T-helper 2 cell treated with Interferon-gamma antibody and Interleukin-4, amounts not matched to agents 5 μg/mL and 100 μg/mL, for 36 hours (primary cell): Measurements from ENCODE around the gene TTC34.
A peak's percentile ranks its signal among the peaks of the same experiment; 100 is the strongest.

Source experiments
- DNase-seq: peaks from one replicate; pipeline ENCODE4 v3.0.0; 2021; ENCODE audit warnings: low spot score
- H3K27ac Mint-ChIP-seq: one replicate; pipeline ENCODE4 v1.8.0; 2021; ENCODE audit warnings: mild to moderate bottlenecking, mixed read lengths
- H3K27me3 Mint-ChIP-seq: one replicate; pipeline ENCODE4 v1.8.0; 2021; ENCODE audit warnings: low read depth, mixed read lengths
- H3K36me3 Mint-ChIP-seq: one replicate; pipeline ENCODE4 v1.8.0; 2021; ENCODE audit warnings: low read depth, mixed read lengths
- H3K4me1 Mint-ChIP-seq: one replicate; pipeline ENCODE4 v1.8.0; 2021; ENCODE audit warnings: low read depth, mixed read lengths
- H3K4me3 Mint-ChIP-seq: one replicate; pipeline ENCODE4 v1.8.0; 2022; ENCODE audit warnings: mild to moderate bottlenecking, moderate library complexity, mixed read lengths
- H3K9me3 Mint-ChIP-seq: one replicate; pipeline ENCODE4 v1.8.0; 2021; ENCODE audit warnings: mixed read lengths

TTC34 gene, protein sequence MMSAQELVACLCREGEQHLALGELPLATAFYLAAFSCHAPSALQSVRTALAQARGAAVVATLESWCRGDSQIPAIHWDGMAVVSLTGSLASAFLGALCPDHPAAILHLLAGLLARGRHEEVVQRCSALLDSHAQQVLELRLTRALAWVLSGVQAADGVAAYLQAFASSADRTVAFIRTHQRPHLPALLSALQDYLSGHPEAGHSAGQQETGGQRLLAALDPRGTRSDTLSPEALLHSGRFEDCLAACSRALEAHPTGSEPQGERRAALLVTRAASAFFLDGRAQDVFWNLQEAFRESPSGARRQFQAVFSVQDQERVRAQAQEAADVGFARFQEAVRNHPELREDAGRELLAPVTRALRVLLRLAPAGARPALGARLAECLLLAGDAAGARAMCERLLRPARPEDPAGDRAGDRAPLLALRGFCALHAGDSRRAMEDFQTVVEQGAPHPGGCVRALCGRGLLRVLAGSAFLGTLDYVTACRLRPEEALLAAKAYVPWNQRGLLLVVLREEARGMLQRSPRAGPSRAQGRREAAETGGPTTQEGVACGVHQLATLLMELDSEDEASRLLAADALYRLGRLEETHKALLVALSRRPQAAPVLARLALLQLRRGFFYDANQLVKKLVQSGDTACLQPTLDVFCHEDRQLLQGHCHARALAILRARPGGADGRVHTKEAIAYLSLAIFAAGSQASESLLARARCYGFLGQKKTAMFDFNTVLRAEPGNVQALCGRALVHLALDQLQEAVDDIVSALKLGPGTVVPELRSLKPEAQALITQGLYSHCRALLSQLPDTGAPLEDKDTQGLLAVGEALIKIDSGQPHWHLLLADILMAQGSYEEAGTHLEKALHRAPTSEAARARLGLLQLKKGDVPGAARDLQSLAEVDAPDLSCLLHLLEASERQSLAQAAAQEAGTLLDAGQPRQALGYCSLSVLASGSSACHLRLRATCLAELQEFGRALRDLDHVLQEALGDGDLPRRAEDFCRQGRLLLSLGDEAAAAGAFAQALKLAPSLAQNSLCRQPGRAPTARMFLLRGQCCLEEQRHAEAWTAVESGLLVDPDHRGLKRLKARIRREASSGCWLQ

DNA sequence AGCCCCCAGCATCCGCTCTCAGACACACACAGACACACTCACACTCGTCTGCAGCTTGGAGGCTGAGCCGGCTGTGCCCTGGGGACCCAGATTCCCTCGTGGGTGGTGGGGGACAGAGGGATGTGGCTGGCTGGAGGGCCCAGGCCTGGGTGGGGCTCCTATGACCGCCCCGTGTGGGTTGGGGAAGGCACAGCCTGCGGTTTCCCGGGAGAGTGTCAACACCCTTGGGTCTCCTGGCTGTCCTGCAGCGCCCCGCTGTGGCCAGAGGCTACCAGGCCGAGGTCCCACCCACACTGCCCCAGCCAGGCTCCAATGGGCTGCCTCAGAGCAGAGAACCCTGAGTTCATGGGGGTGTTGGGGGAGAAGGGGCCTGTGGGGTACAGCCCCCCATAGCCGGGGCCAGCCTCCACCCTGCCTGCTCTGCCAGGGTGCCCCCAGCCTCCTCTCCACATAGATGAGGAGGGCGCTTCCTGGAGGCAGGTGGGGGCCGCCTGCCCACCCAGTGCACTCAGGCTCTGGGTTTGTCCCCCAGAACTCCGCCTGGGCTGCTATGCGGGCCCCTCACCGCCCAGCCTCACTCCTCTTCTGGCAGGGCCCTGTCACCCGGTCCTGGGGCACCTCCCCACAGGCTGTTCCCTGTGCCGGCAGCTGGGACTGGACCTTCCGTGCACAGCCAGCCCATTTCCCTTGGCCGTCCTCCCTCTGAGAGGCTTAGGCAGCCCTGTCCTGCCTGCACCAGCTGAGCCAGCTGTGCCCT is at the start of gene TTC34:
Gene TTC34 (minus strand): TSS at position 159 of the 757 bp plus-strand sequence. CDS start 866 bp downstream, outside the sequence.
- Mint-ChIP-seq H3K9me3 (no peaks in the 10 kb centered on the region), H3K4me1 (peaks cover 2% of the 10 kb centered on the region), H3K27ac (no peak within 1 kb of the TSS), H3K36me3 (no peaks in the 10 kb centered on the region), H3K27me3 (no peaks in the 10 kb centered on the region), H3K4me3 (no peak within 1 kb of the TSS)
- peak; percentile 31 for DNase-seq

DNA sequence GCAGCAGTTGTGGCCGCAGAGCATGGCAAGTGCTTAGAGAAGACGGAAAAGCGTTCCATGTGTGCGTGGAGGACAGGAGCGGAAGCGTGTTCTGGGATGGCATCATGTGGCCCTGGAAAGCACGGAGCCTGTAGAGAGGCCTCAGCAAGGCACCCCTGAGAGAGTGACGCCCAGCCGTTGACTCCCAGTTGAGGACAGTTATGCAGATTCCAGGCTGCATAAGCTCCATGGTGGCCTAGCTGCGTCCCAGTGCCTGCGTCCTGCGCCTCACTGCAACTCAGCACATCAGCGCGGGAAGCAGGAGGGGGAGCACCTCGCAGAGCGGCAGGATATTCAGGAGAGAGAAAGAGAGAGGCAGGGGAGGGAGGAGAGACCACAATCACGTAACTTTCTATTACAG is 49.0 kb upstream of the TTC34 start:
- DNase-seq, result no peak
- H3K9me3 Mint-ChIP-seq, result no peaks in the 10 kb centered on the region
- H3K27me3 Mint-ChIP-seq, result no peaks in the 10 kb centered on the region
- no peak overlapping the region for H3K4me3 Mint-ChIP-seq
- no peak overlapping the region for H3K27ac Mint-ChIP-seq
- H3K36me3 Mint-ChIP-seq, result no peaks in the 10 kb centered on the region
- H3K4me1 Mint-ChIP-seq, result no peaks in the 10 kb centered on the region

DNA sequence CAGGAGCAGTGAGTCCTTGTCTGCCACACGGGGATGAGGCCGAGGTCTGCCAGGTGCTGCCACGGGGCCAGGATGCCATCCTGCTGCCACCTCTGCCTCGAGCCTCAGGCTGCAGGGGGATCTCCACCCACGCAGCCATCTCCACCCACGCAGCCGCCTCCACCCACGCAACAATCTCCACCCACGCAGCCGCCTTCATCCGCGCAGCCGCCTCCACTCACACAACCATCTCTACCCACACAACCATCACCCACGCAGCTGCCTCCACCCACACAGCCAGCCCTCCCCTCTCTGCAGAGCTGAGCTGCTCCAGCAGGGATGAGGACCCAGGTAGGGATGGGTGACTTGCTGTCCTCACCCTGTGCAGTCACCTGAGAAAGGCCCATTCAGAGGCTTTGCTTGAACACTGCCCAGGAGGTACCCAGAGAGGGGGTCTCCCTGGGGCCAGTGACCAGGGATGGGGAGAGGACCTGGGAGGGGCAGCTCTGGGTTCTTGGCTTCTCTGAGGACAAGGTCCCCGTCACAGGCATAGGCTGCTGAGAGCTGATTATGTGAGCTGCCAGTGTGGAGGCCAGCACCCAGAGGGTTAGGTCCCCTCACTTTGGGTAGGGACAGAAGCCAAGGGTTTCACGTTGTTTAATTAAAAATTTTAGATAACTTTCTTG is 46.6 kb upstream of the TTC34 start:
- Mint-ChIP-seq H3K4me1 (no peaks in the 10 kb centered on the region), H3K9me3 (no peaks in the 10 kb centered on the region), H3K27me3 (peaks cover 3% of the 10 kb centered on the region), H3K27ac (no peak overlapping the region), H3K4me3 (no peak overlapping the region), H3K36me3 (no peaks in the 10 kb centered on the region)
- no peak for DNase-seq

DNA sequence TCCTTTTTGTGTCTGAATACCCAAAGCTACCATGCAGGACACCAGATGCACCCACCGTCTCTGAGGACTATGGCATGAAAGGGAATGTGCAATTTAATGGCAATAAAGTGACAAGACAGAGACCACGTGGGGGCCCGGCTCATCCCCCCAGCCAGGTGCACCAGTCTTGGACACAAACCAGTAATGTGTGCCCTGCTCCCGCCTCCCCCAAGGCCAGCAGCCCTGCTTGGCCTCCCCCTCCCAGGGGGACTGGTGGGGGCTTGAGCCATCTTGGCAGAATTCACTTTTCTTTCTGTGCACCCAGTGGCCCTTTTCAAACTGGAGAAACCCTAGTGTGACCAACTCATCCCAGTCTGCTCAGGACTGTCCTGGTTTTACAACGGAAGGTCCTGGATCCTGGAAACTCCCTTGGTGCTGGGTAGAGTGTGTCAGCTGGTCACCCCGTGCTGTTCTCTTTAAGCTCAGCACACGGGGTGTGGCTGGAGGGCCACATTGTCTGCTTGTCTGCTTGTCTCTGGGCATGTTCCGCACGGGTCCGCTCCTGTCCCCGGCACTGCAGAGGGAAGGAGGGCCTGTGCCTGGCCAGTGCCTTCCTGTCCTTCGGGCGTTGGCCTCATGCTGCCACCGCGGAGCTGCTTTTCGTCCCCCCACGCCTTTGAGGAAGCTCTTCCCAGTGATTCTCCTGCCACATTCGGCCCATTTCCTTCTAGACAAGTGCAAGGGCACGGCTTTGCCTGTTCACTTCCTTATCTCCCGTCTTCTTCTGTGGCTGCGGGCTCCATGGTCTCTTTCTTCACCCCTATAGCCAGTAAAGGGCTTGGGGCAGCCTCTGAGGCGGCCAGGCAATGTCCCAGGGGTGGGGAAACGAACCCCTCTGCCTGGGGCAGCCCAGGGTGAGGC is 45.8 kb upstream of the TTC34 start:
- peaks cover 3% of the 10 kb centered on the region for H3K27me3 Mint-ChIP-seq
- no peaks in the 10 kb centered on the region for H3K36me3 Mint-ChIP-seq
- no peaks in the 10 kb centered on the region for H3K4me1 Mint-ChIP-seq
- DNase-seq, result no peak
- H3K27ac Mint-ChIP-seq, result no peak overlapping the region
- H3K9me3 Mint-ChIP-seq, result no peaks in the 10 kb centered on the region
- no peak overlapping the region for H3K4me3 Mint-ChIP-seq

DNA sequence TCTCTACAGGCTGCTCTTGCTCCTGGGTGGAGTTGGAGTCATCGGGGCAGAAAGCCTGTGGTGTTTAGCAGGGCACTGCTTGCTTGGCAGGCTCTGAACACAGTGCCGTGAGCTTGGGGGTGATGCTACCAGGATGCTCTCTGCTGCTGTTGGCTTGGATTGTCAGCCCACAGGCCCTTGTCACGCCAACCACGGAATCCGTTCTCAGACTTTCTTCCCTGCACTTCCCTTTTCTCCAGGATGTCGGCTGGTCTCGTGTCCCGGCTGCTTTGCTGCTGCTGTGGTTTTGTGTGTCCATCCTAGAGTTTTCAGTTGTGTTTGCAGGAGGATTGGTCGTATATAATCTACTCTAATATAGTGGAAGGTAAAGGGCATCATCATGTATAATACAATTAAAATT is 44.4 kb upstream of the TTC34 start:
- Mint-ChIP-seq H3K27me3 (peaks cover 3% of the 10 kb centered on the region), H3K27ac (no peak overlapping the region), H3K9me3 (no peaks in the 10 kb centered on the region), H3K4me1 (no peaks in the 10 kb centered on the region), H3K36me3 (no peaks in the 10 kb centered on the region), H3K4me3 (no peak overlapping the region)
- no peak for DNase-seq

DNA sequence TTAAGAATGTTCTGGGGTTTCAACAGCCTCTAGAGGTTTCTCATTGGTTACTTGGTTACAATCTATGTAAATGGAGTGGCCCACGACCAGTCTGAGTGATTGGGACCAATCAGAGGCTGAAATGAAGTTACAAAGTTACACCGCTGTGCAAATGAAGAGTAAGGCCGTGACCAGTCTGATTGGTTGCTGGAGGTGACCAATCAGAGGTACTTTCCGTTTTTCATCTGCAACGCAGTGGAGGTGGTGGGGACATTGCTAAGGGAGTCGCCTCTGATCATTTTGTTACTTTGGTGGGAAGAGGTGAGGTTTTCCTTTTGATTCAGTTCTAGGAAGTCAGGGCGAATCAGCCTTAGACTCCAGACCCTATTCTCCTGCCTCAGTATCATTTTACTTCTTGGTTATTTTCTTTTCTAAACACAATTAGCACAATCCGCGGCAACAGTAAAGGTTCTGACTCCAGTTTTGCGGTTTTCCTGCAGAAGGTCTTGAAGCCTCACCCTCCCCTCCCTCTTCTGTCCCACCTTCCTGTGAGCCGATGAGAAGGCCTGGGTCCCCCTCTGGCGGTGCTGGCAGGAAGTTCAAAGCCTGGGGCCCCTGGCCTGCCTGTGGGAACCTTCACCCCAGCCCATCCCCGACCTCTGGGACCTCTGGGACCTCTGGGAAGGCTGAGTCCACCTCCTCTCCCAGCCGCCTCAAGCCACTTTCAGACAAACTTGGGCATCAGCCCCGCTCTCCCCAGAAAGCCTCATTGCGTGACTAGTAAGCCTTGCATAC is 38.7 kb upstream of the TTC34 start:
- Mint-ChIP-seq H3K4me3 (peak overlapping the region; percentile 24), H3K4me1 (peaks cover 8% of the 10 kb centered on the region), H3K9me3 (no peaks in the 10 kb centered on the region), H3K27me3 (peaks cover 3% of the 10 kb centered on the region), H3K27ac (peak overlapping the region; percentile 8), H3K36me3 (no peaks in the 10 kb centered on the region)
- DNase-seq, result no peak

DNA sequence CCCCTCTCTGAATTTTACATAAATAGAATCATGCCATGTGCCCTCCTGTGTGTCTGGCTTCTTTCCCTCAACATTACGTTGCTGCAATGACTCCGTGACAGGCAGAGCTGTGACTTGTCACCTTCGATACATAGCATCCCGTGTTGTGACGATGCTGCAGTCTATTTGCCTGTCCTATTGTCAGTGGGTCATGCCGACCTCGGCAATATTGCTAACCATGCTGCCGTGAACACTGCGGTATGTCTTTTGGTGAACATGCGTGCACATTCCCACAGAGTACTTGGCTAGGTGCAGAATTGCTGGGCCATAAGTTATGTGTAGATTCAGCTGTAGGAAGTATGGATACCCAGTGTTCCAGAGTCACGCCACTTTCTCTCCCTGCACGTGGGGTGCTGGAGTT is 36.3 kb upstream of the TTC34 start:
- Mint-ChIP-seq H3K27me3 (no peaks in the 10 kb centered on the region), H3K36me3 (no peaks in the 10 kb centered on the region), H3K4me1 (peaks cover 8% of the 10 kb centered on the region), H3K27ac (no peak overlapping the region), H3K9me3 (no peaks in the 10 kb centered on the region), H3K4me3 (no peak overlapping the region)
- DNase-seq, result no peak

DNA sequence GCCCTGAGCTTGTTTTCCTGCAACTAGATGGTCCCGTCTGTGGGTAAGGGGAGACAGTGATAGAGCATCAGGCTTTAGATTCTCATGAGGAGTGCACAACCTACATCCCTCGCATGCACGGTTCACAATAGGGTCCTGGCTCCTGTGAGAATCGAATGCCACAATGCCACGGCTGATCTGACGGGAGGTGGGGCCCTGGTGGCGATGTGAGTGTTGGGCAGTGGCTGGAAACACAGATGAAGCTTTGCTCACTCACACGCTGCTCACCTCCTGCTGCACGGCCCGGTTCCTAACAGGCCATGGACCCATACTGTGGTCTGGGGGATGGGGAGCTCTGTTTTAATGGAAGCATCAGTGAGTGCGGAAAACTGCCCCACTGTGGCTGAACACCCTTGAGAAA is 35.8 kb upstream of the TTC34 start:
- no peak overlapping the region for H3K27ac Mint-ChIP-seq
- no peak for DNase-seq
- H3K9me3 Mint-ChIP-seq, result no peaks in the 10 kb centered on the region
- H3K4me3 Mint-ChIP-seq, result no peak overlapping the region
- H3K27me3 Mint-ChIP-seq, result no peaks in the 10 kb centered on the region
- H3K4me1 Mint-ChIP-seq, result peaks cover 8% of the 10 kb centered on the region
- H3K36me3 Mint-ChIP-seq, result no peaks in the 10 kb centered on the region

DNA sequence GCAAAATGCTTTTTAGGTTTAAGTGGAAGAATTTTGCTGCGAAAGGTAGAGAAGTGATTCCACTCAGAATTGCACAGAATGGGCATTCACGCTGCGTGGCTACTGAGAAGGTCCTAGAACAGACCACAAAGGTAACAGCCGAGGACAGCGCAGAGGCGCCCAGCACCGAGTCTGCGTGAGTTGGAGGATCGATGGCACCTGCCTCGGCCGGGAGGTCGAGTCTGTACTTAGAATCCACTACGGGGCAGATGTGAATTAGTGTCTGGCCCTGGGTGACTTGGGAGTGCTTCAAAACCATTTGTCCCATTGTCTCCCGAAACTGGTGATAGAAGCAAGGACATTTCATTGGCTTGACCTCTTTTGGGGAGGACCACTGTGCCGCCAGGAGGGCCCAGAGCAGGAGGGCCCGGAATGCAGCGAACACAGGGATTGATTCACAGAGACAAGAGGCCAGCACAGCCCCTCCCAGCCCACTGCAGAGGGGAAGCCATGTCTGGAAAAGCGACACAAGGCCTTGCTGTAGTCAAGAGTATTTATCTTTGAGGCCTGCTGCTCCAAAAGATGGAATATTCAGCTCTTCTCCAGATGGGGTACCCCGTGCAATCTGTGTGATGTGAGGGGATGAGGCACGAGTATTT is 35.0 kb upstream of the TTC34 start:
- Mint-ChIP-seq H3K4me1 (peaks cover 8% of the 10 kb centered on the region), H3K36me3 (no peaks in the 10 kb centered on the region), H3K27me3 (no peaks in the 10 kb centered on the region), H3K4me3 (no peak overlapping the region), H3K27ac (no peak overlapping the region), H3K9me3 (no peaks in the 10 kb centered on the region)
- no peak for DNase-seq

DNA sequence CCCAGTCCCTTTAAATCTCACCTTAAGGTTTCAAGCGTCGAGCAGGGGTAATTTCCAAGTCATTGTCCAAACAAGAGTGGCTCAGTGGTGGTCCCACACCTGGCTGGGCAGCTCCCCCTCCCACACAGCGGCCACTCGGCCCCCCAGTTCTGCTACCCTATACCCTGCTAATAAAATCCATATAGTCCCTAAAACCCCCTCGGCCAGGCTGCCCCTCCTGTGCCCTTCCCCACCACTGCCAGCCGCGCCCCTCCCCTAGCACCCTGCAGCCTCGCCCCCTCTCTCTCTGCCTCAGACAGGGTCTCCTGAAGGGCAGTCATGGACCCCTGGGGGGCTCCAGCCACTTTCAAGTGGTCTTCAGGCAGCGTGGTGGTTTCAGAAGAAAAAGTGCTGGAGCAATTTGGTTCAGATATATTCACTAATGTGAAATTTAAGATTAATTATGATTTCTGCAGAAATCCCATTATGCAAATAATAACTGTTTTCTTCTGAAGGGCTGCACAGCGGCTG is 34.2 kb upstream of the TTC34 start:
- no peak for DNase-seq
- no peaks in the 10 kb centered on the region for H3K36me3 Mint-ChIP-seq

DNA sequence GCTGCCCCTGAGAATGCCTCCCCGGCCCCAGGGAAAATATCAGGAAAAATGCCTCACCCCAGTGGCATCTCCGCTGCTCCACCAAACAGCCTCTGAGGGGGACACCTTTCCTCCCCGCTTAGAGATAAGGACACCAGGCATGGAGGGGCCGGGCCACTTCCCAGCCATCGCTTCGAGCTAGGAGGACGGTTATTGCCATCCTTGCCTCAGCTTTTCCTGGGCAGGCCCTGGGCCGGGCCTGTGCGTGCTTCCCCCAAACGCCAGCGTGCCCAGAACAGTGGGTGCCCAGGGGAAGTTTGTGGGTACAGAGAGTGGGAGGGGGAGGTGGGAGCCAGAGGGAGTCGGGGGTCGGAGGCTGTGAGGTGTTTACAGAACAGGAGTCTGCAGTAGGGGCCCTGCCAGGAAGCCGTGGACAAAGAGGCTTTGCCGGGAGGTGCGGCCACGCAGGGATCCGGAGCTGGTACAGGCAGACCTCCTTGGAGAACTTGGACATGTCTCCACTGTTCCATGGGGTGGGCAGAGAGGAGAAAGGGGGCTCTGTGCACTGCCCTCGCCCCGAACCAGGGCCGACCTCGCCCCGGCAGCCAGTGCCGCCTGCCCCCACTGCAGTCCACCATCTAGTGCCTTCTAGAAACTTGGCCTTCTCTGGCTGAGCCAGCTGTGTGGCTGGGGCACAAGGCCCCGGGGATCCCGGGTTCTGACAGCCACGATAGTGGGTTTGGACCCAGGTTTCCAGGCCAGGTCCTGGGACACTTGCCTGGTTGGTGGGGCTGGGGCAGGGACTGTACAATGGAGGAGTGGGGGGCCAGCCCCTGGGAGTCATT is 33.5 kb upstream of the TTC34 start:
- Mint-ChIP-seq H3K36me3 (no peaks in the 10 kb centered on the region), H3K27ac (no peak overlapping the region), H3K27me3 (no peaks in the 10 kb centered on the region), H3K4me3 (no peak overlapping the region), H3K4me1 (peaks cover under 1% of the 10 kb centered on the region), H3K9me3 (no peaks in the 10 kb centered on the region)
- DNase-seq, result no peak

More for the DNA sequence above, 34.2 kb upstream of the TTC34 start:
- no peaks in the 10 kb centered on the region for H3K9me3 Mint-ChIP-seq
- no peak overlapping the region for H3K4me3 Mint-ChIP-seq
- H3K4me1 Mint-ChIP-seq, result peaks cover 6% of the 10 kb centered on the region
- no peaks in the 10 kb centered on the region for H3K27me3 Mint-ChIP-seq
- H3K27ac Mint-ChIP-seq, result no peak overlapping the region
